ENCODE data around the gene HOXA1. TPM values are rescaled to one million over a fixed set of nuclear protein-coding genes. Genes with fewer than 3 reads are reported as not detected.

The HOXA1 gene
- total and polyA plus RNA-seq, 2 of the 4 experiments (the other 2 are of a cell fraction): 0.54 to 1.8 TPM

GRCh38 chr7:27099453-27100370 is 3.9 kb upstream of the HOXA1 start (continued):
- TF ChIP-seq CTCF (conservative IDR thresholded peaks at IDR 0.05; ENCODE audit: low read depth, low read length) (no peak), FOS (IDR thresholded peaks at IDR 0.05; ENCODE audit: low read depth, low read length) (no peak), RAD21 (IDR thresholded peaks at IDR 0.05; ENCODE audit: low read length) (no peak), CEBPB (IDR thresholded peaks at IDR 0.05; ENCODE audit: low read depth, low read length) (no peak)

Measured in IMR-90 (cell line).